Measurements from ENCODE around the gene LRRC71.

Gene LRRC71

DNA sequence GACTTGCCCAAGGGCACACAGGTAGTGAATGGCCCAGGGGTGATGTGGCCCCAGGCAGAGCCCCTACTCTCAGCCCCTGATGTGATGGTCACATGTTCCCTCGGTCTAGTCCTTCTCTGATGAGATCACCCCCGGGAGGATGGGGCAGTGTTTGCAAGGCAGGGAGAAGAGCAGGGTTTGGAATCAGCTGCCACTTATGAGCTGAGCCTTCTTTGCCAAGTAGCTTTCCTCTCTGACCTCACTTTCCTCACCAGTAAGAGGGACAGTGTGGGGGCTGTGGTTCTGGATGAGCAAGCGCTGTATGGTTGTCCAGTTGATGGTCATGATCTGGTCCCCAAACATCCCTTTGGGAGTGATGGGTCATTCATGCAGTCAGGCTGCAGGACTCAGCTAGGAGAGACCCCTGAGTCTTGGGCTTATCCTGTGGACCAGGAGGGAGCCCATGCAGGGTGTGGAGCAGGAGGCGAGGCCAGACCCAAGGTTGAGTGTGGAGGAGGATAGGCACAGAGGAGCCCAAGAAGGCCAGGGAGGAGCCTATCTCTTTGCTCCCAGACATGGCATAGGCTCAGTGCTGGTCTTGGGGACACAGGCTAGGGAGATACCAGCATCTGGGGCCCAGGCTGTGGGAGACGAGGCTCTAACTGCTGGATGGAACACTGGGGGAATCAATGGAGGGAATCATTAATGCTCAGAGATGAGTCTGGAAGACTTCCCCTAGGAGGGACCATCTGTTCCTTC lies 42.8 kb upstream of the LRRC71 start:
- TF ChIP-seq POLR2A (IDR thresholded peaks at IDR 0.05; ENCODE audit: extremely low read depth, insufficient read length), result no peak
- TF ChIP-seq MYC (IDR thresholded peaks at IDR 0.05; ENCODE audit: low read depth, low read length), result no peak
- TF ChIP-seq, protein P1, sequence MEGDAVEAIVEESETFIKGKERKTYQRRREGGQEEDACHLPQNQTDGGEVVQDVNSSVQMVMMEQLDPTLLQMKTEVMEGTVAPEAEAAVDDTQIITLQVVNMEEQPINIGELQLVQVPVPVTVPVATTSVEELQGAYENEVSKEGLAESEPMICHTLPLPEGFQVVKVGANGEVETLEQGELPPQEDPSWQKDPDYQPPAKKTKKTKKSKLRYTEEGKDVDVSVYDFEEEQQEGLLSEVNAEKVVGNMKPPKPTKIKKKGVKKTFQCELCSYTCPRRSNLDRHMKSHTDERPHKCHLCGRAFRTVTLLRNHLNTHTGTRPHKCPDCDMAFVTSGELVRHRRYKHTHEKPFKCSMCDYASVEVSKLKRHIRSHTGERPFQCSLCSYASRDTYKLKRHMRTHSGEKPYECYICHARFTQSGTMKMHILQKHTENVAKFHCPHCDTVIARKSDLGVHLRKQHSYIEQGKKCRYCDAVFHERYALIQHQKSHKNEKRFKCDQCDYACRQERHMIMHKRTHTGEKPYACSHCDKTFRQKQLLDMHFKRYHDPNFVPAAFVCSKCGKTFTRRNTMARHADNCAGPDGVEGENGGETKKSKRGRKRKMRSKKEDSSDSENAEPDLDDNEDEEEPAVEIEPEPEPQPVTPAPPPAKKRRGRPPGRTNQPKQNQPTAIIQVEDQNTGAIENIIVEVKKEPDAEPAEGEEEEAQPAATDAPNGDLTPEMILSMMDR (IDR thresholded peaks at IDR 0.05; ENCODE audit: low read depth, low read length), result no peak
- no peak for DNase-seq (ENCODE audit: low read depth)
- H3K4me3 ChIP-seq (ENCODE audit: low read depth, low read length), result no peak overlapping the region

DNA sequence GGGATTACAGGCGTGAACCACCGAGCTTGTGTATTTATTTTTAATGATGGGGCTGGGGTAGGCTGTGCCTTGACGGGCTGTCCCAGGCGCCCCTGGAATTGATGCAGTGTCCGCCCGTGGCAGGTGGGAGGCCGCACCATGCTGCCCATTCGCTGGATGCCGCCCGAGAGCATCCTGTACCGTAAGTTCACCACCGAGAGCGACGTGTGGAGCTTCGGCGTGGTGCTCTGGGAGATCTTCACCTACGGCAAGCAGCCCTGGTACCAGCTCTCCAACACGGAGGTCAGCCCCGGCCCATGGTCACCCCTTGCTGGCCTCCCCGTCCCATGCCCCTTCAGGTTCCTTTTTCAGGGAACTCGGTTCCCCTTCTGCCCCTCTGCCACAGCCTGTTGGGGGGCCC lies 40.6 kb upstream of the LRRC71 start:
- H3K4me3 ChIP-seq (ENCODE audit: low read depth, low read length), result no peak overlapping the region
- no peak for DNase-seq (ENCODE audit: low read depth)
- TF ChIP-seq, protein P2, sequence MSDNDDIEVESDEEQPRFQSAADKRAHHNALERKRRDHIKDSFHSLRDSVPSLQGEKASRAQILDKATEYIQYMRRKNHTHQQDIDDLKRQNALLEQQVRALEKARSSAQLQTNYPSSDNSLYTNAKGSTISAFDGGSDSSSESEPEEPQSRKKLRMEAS (IDR thresholded peaks at IDR 0.05; ENCODE audit: low read depth, low read length), result no peak
- TF ChIP-seq, protein P1 (IDR thresholded peaks at IDR 0.05; ENCODE audit: low read depth, low read length), result no peak
- TF ChIP-seq MYC (IDR thresholded peaks at IDR 0.05; ENCODE audit: low read depth, low read length) (no peak), POLR2A (IDR thresholded peaks at IDR 0.05; ENCODE audit: extremely low read depth, insufficient read length) (no peak)

DNA sequence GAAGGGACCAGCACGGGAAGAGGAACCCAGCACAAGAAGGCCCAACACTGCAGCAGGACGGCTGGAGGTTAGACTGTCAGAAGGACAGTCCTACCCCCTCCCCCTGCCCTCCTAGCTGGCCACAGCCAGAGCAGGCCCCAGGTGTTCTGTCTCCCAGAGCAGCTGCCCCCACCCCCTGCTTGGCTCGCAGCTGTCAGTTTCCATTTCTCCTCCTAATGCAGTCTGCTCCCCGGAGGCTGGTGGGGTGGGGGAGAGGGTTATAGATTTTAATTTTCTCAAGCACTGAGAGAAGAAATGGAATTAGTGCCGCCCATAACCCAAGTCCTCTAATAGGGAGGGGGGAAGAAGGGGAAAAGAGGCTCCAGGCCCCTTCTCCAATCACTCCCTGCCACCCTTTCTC lies 40.0 kb upstream of the LRRC71 start:
- H3K4me3 ChIP-seq (ENCODE audit: low read depth, low read length), result no peak overlapping the region
- TF ChIP-seq, protein P2 (IDR thresholded peaks at IDR 0.05; ENCODE audit: low read depth, low read length), result no peak
- TF ChIP-seq POLR2A (IDR thresholded peaks at IDR 0.05; ENCODE audit: extremely low read depth, insufficient read length), result no peak
- TF ChIP-seq, protein P1 (IDR thresholded peaks at IDR 0.05; ENCODE audit: low read depth, low read length), result no peak
- TF ChIP-seq MYC (IDR thresholded peaks at IDR 0.05; ENCODE audit: low read depth, low read length), result no peak
- no peak for DNase-seq (ENCODE audit: low read depth)

DNA sequence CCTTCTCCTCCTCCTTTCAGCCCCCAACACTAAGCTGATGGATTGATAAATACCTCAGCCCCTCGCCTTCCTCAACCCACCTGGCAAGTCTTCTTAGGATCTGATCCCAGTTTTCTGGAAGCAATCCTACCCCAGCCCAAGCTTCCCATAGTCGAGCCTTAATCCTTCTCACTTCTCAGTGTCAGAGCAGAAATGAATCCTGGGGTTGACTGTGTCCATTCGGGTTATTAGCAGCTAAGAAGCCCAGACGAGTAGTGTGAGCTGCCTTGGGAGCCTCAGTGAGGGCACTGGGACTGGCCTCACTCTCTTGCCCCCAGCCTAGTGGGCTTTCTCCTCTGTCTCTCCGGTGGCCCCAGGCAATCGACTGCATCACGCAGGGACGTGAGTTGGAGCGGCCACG lies 39.3 kb upstream of the LRRC71 start:
- no peak for DNase-seq (ENCODE audit: low read depth)
- no peak overlapping the region for H3K4me3 ChIP-seq (ENCODE audit: low read depth, low read length)

DNA sequence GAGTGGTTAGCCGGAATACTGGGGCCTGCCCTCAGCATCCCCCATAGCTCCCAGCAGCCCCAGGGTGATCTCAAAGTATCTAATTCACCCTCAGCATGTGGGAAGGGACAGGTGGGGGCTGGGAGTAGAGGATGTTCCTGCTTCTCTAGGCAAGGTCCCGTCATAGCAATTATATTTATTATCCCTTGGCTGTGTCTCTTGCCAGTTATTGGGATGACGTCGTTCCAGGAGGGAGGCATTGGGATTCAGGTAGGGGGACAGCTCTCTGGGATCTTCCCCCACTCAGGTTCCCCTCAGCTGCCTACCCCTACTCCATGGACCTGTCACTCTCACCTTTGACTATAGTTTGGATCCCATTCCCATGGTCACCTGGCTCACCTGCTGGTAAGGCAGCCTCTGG lies 38.8 kb upstream of the LRRC71 start:
- no peak for DNase-seq (ENCODE audit: low read depth)
- no peak overlapping the region for H3K4me3 ChIP-seq (ENCODE audit: low read depth, low read length)
- TF ChIP-seq, protein P2 (IDR thresholded peaks at IDR 0.05; ENCODE audit: low read depth, low read length), result no peak
- no peak for TF ChIP-seq POLR2A (IDR thresholded peaks at IDR 0.05; ENCODE audit: extremely low read depth, insufficient read length)
- no peak for TF ChIP-seq MYC (IDR thresholded peaks at IDR 0.05; ENCODE audit: low read depth, low read length)
- TF ChIP-seq, protein P1 (IDR thresholded peaks at IDR 0.05; ENCODE audit: low read depth, low read length), result no peak

More for the DNA sequence above, 39.3 kb upstream of the LRRC71 start:
- TF ChIP-seq MYC (IDR thresholded peaks at IDR 0.05; ENCODE audit: low read depth, low read length) (no peak), POLR2A (IDR thresholded peaks at IDR 0.05; ENCODE audit: extremely low read depth, insufficient read length) (no peak)
- TF ChIP-seq, protein P2 (IDR thresholded peaks at IDR 0.05; ENCODE audit: low read depth, low read length), result no peak

DNA sequence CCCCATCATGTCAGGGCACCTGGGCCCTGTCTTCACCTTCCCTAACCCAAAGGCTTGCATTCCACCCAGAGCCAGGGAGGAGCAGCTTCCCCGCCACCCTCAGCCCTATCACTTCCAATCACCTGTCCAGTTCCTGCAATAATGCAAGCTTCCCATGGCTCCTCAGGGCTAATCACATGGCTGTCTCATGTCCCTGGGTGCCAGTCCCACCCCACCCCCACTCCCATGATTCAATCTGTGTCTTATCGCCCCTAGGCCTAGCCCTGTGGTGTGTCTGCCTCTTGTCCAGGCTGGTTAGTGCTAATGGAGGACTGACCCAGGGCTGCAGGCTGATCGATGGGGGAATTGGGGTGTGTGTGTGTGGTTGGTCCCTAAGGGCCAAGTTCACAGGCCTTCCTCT lies 37.9 kb upstream of the LRRC71 start:
- no peak overlapping the region for H3K4me3 ChIP-seq (ENCODE audit: low read depth, low read length)
- TF ChIP-seq, protein P1 (IDR thresholded peaks at IDR 0.05; ENCODE audit: low read depth, low read length), result no peak
- TF ChIP-seq MYC (IDR thresholded peaks at IDR 0.05; ENCODE audit: low read depth, low read length), result no peak
- TF ChIP-seq POLR2A (IDR thresholded peaks at IDR 0.05; ENCODE audit: extremely low read depth, insufficient read length), result no peak
- TF ChIP-seq, protein P2 (IDR thresholded peaks at IDR 0.05; ENCODE audit: low read depth, low read length), result no peak
- DNase-seq (ENCODE audit: low read depth), result no peak
